Measurements from ENCODE around the gene ITIH5. TPM values are rescaled to one million over a fixed set of nuclear protein-coding genes. Genes with fewer than 3 reads are reported as not detected.
"Not testable (repeated sequence)": the region's sequence is repeated elsewhere in the genome, so short reads cannot be mapped to it uniquely, and the experiment has no call there.

The ITIH5 gene
- total RNA-seq = not detected in 2 replicates

- no peak for DNase-seq (ENCODE audit: low read depth)
- peak within 1 kb of the TSS; percentile 50 for H3K4me3 ChIP-seq (ENCODE audit: low read depth, low read length)
- TF ChIP-seq CTCF (conservative IDR thresholded peaks at IDR 0.05; ENCODE audit: low read depth, low read length) = no peak
Observed at GRCh38 chr10:7666253-7667023, at the start of gene ITIH5. ITIH5 (minus strand) TSS chr10:7666966; CDS start chr10:7666892, 74 bp downstream.

DNA sequence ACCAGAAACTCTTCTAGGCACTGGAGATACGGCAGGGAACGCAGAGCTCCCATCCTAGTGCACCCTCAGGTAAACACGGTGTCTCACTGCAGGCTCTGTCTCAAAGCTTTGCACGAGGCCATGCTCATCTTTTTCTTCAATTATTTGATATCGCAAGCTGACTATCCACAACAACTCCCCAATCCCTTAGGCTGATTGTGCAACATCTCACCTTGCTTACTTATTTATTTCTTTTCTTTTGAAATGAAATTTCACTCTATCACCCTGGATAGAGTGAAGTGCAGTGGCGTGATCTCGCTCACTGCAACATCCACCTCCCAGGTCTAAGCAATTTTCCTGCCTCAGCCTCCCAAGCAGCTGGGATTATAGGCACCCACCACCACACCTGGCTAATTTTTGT lies 48.7 kb upstream of the ITIH5 start:
- DNase-seq (ENCODE audit: low read depth) = no peak
- TF ChIP-seq CTCF (conservative IDR thresholded peaks at IDR 0.05; ENCODE audit: low read depth, low read length) = no peak
- H3K4me3 ChIP-seq (ENCODE audit: low read depth, low read length) = no peak overlapping the region

GRCh38 chr10:7711075-7711474 lies 44.3 kb upstream of the ITIH5 start:
- not testable (repeated sequence) for DNase-seq (ENCODE audit: low read depth); H3K4me3 ChIP-seq (ENCODE audit: low read depth, low read length)

DNA sequence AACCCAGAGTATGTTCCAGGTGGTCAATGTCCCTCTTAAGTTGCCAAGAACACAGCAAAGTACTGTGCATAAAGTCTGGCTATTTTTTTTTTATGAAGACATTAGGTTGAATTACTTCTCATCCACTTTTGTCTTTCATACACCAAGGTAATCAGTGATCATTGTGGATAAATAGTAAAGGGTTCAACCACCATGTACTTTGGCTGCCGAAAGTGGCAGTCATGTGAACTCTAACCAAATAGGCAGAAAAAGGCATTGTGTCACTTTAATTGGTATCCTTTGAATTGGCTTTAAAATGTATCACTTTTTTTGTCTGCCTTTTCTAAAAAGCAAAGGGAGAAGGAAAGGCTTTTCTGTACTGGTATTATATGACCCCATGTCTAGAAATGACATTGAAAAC lies 43.7 kb upstream of the ITIH5 start:
- no peak for DNase-seq (ENCODE audit: low read depth)
- no peak for TF ChIP-seq CTCF (conservative IDR thresholded peaks at IDR 0.05; ENCODE audit: low read depth, low read length)
- no peak overlapping the region for H3K4me3 ChIP-seq (ENCODE audit: low read depth, low read length)

DNA sequence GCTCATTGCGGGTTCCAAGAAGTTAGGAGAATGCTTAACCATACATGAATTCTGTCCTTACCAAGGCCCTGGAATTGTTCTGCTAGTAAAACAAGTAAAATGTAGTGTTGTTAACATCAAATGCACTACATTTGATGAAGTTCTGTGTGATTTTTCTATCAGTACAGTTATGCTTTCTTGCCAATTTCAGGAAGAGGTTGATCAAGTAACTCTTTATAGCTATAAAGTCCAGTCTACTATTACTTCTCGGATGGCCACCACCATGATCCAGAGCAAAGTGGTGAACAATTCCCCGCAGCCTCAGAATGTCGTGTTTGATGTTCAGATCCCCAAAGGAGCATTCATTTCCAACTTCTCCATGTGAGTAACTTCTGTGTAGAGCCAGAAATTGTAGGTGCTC lies 42.1 kb upstream of the ITIH5 start:
- no peak overlapping the region for H3K4me3 ChIP-seq (ENCODE audit: low read depth, low read length)
- no peak for DNase-seq (ENCODE audit: low read depth)
- no peak for TF ChIP-seq CTCF (conservative IDR thresholded peaks at IDR 0.05; ENCODE audit: low read depth, low read length)

DNA sequence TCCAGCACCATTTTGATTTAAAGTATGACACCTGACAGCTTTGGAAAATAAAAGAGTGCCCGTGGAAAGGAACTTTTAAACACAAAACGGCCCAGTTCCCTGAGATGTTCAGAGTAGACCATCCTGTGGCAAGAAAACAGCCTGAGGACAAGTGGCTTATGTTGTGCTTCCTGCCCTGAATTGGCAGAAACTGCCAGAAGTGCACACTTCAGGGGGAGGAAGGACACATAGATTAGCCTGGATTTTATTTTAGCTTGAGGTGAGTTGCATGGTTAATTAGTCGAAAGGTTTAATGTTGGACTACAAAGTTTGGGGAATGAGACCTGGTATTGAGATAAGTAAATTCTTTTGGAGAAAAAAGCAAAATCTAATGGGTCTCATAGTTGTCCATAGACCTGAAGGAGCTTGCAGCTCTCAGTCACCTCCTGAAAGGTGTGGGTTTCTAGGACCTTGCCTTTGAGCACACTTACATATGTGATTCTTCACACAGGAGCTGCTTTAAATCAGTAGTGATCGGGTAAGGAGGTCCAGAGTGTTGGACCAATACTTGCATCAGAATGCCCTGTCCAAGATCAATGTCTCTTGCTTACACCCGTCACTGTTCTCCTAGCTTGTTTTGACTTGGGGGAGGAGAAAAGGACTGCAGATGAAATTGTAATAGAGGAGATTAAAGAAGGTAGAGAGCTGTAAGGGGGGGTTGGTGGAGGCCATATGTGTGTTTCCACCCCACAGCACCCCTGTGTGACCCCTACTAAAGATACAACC lies 41.3 kb upstream of the ITIH5 start:
- no peak for TF ChIP-seq CTCF (conservative IDR thresholded peaks at IDR 0.05; ENCODE audit: low read depth, low read length)
- no peak for DNase-seq (ENCODE audit: low read depth)
- H3K4me3 ChIP-seq (ENCODE audit: low read depth, low read length) = no peak overlapping the region

DNA sequence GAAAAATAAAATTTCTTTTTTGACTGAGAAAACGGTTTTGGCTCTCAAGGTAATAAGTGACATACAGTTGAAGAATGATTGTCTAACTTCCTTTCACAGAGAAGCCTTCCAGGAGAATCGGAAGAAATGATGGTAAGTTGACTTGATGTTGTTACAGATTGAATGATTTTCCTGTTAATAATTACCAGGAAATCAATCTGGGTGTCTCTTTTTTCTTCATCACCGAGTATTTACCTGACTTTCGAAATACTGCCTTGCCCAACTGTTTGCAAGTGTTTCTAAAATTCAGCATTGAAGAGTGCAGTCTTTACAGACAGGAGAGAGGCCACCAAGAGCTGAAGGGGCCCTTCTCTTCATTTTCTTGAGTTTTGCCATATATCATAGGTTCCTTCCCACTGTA lies 40.3 kb upstream of the ITIH5 start:
- peak; percentile 90 for DNase-seq (ENCODE audit: low read depth)
- no peak overlapping the region for H3K4me3 ChIP-seq (ENCODE audit: low read depth, low read length)
- TF ChIP-seq CTCF (conservative IDR thresholded peaks at IDR 0.05; ENCODE audit: low read depth, low read length) = no peak
